GM19455 (cell line): ENCODE data around the gene INSRR.

ENCODE experiments used
- ATAC-seq: cut with Tn5 transposase; IDR thresholded peaks from one replicate; pipeline ENCODE4 v1.9.1; 2021; ENCODE audit not compliant: unreplicated experiment

Gene INSRR

GRCh38 chr1:156808186-156809030 lies 50.5 kb downstream of the INSRR start:
- no peak for ATAC-seq

- no peak for ATAC-seq
Observed at GRCh38 chr1:156807627-156808026, 51.3 kb downstream of the INSRR start.

- ATAC-seq: no peak
Observed at GRCh38 chr1:156806512-156807440, 52.1 kb downstream of the INSRR start.

GRCh38 chr1:156805766-156806511 lies 53.0 kb downstream of the INSRR start:
- ATAC-seq: no peak

GRCh38 chr1:156804572-156805243 lies 54.2 kb downstream of the INSRR start:
- no peak for ATAC-seq

GRCh38 chr1:156804026-156804425 lies 54.9 kb downstream of the INSRR start:
- no peak for ATAC-seq

GRCh38 chr1:156803086-156803851 lies 55.6 kb downstream of the INSRR start:
- no peak for ATAC-seq

- ATAC-seq: no peak
Observed at GRCh38 chr1:156802421-156802935, 56.4 kb downstream of the INSRR start.

- ATAC-seq: no peak
Observed at GRCh38 chr1:156801409-156802121, 57.4 kb downstream of the INSRR start.

- no peak for ATAC-seq
Observed at GRCh38 chr1:156797212-156797871, 61.6 kb downstream of the INSRR start.

GRCh38 chr1:156796340-156797097 lies 62.4 kb downstream of the INSRR start:
- peak; percentile 52 for ATAC-seq

- ATAC-seq: no peak
Observed at GRCh38 chr1:156795787-156796186, 63.1 kb downstream of the INSRR start.

GRCh38 chr1:156795374-156795733 lies 63.6 kb downstream of the INSRR start:
- no peak for ATAC-seq

GRCh38 chr1:156794506-156795373 lies 64.2 kb downstream of the INSRR start:
- ATAC-seq: no peak
